HG02852 (cell line): ENCODE results near the gene ASB16.

ENCODE experiments used
- ATAC-seq: cut with Tn5 transposase; IDR thresholded peaks from one replicate; pipeline ENCODE4 v1.9.1; 2021; ENCODE audit warnings: mild to moderate bottlenecking, moderate library complexity; ENCODE audit not compliant: unreplicated experiment

ASB16 gene

GRCh38 chr17:44187131-44187899, 16.8 kb downstream of the ASB16 start:
- peak; percentile 50 for ATAC-seq

- ATAC-seq: no peak
These were observed 18.3 kb downstream of the ASB16 start for GRCh38 chr17:44188576-44189403.

- ATAC-seq: no peak
These were observed 20.0 kb downstream of the ASB16 start for GRCh38 chr17:44190481-44190880.

GRCh38 chr17:44191369-44191768, 20.9 kb downstream of the ASB16 start:
- ATAC-seq: no peak

GRCh38 chr17:44191941-44192496, 21.5 kb downstream of the ASB16 start:
- no peak for ATAC-seq

- ATAC-seq: no peak
These were observed 22.2 kb downstream of the ASB16 start for GRCh38 chr17:44192750-44193149.

- no peak for ATAC-seq
These were observed 23.0 kb downstream of the ASB16 start for GRCh38 chr17:44193326-44194084.

- ATAC-seq: no peak
These were observed 26.6 kb downstream of the ASB16 start for GRCh38 chr17:44197107-44197506.

GRCh38 chr17:44197980-44198720, 27.6 kb downstream of the ASB16 start:
- ATAC-seq: no peak

GRCh38 chr17:44198721-44199552, 28.4 kb downstream of the ASB16 start:
- ATAC-seq: peak; percentile 17

GRCh38 chr17:44199553-44200477, 29.3 kb downstream of the ASB16 start, which contains the start of gene ATXN7L3:
ATXN7L3 (minus strand) TSS chr17:44199884; CDS start chr17:44198070, 1,814 bp downstream.
- peak; percentile 58 for ATAC-seq

- ATAC-seq: peak; percentile 8
These were observed 30.1 kb downstream of the ASB16 start for GRCh38 chr17:44200478-44201155.

- ATAC-seq: no peak
These were observed 32.3 kb downstream of the ASB16 start for GRCh38 chr17:44202756-44203155.

- no peak for ATAC-seq
These were observed 33.4 kb downstream of the ASB16 start for GRCh38 chr17:44203731-44204440.

- no peak for ATAC-seq
These were observed 34.0 kb downstream of the ASB16 start for GRCh38 chr17:44204441-44204882.

GRCh38 chr17:44205962-44206824, 35.7 kb downstream of the ASB16 start:
- no peak for ATAC-seq
